ENCODE results near the gene SH3BP1.
"Not testable (repeated sequence)": the region's sequence is repeated elsewhere in the genome, so short reads cannot be mapped to it uniquely, and the experiment has no call there.

Gene SH3BP1

DNA sequence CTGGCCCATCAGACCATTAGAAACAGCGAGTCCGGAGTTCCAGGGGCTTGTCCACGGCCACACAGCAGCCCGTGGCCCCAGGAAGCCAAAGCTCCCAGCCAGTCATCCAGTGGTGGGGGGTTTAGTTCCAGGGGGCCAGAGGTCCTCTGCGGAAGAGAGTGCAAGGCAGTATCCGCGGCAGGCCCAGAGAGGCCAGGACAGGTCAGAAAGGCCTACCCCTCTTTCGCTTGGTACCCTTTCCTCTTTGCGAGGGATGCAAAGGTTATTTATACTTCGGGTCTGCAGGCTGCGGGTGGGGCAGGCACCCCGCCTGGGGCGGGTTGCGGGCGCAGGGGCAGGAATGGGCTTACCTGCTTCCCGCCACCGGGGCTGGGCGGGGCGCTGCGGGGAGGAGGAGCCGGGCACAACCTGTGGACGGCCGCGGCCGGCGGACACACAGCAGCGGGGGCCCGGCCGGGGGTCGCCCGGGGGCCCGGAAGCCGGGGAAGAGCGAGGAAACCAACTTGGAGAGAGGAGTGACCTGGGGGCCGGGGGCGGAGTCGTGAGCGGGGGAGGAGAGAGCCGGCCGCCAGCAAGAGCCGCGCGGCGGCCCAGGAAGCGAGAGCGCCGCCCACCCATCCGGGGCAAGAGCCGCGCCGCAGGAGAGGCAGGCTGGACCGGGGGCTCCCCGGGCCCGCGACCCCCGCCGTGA is at the start of gene SH3BP1:
SH3BP1 (plus strand) TSS at position 600 of the 691 bp plus-strand sequence. CDS start 119 bp downstream, outside the sequence.
- no peak for DNase-seq (ENCODE audit: low read depth, low spot score)

- not testable (repeated sequence) for DNase-seq (ENCODE audit: low read depth, low spot score)
Observed at GRCh38 chr22:37591081-37591480, 48.4 kb upstream of the SH3BP1 start.

- no peak for DNase-seq (ENCODE audit: low read depth, low spot score)
Observed at GRCh38 chr22:37591823-37592404, 47.6 kb upstream of the SH3BP1 start.

- no peak for DNase-seq (ENCODE audit: low read depth, low spot score)
Observed at GRCh38 chr22:37594237-37594636, 45.2 kb upstream of the SH3BP1 start.

- no peak for DNase-seq (ENCODE audit: low read depth, low spot score)
Observed at GRCh38 chr22:37599153-37599552, 40.3 kb upstream of the SH3BP1 start.

DNA sequence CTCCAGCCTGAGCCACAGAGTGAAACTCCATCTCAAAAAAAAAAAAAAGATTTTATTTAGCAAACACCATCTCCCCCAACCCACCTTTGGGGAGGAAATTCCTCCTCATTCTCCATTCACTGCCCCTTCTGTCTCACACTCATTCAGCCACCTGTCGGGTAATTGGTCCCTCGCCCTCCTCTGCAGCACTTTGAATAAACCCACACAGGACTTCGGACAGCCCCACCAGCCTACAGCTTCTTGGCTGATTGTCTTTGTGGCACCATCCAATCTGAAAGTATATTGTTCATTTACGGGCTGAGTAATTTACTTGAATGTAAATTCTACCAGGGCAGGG is 38.3 kb upstream of the SH3BP1 start:
- DNase-seq (ENCODE audit: low read depth, low spot score): no peak

- no peak for DNase-seq (ENCODE audit: low read depth, low spot score)
Observed at GRCh38 chr22:37601540-37602442, 37.7 kb upstream of the SH3BP1 start.

DNA sequence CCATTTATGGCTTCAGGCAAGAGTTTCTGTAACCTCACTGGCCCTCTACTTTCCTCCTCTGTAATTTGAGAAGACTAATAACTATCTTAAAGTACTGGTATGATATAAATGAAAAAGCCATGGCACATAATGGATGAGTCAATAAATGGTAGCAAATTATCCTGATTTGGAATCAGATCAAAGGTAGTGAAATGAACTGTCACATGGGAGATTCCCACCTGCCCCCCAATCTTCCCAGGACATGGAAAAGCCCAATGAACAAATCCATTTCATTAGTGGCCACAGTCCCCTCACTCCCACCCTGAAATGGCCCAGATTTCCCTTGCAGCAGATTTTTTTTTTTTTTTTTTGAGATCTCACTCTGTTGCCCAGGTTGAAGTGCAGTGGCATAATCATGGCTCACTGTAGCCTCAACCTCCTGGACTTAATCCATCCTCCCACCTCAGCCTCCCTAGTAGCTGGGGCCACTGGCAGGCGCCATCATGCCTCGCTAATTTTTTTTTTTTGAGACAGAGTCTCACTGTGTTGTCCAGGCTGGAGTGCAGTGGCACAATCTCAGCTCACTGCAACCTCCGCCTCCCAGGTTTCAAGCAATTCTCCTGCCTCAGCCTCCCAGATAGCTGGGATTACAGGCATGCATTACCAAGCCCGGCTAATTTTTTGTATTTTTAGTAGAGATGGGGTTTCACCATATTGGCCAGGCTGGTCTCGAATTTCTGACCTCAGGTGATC is 36.8 kb upstream of the SH3BP1 start:
- DNase-seq (ENCODE audit: low read depth, low spot score): not testable (repeated sequence)

DNA sequence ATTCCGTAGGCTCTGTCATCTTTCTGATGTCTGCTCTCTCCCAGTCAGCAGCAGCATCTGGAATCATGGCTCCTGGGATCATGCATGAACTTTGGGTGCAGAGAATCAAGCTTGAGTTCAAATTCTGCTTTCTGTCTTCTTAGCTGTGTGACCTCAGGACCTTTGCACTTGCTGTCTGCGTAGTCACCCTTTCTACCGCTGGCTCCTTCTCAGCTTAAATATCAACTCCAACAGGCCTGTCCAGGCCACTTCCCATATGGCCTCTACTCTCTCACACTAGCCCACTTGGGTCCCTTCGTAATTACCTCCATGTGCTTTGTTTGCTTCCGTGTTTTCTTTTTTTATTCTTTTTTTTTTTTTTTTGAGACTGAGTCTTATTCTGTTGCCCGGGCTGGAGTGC is 35.4 kb upstream of the SH3BP1 start:
- DNase-seq (ENCODE audit: low read depth, low spot score): no peak

DNA sequence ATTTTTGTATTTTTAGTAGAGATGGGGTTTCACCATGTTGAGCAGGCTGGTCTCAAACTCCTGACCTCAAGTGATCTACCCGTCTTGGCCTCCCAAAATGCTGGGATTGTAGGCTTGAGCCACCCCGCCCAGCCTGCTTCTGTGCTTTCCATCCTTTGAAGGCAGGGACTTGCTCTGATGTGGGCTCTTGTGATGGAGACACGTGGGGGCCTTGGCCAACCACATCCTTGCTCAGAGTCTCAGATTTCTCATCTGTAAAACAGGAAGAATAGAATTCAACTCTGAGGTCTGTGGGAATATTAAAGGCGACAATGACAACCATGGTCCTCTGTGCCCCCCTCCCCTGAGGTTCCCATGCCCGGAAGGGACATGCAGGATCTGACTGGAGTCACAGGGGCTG is 34.6 kb upstream of the SH3BP1 start:
- no peak for DNase-seq (ENCODE audit: low read depth, low spot score)

- DNase-seq (ENCODE audit: low read depth, low spot score): peak; percentile 86
Observed at GRCh38 chr22:37607010-37607934, 32.2 kb upstream of the SH3BP1 start.

GRCh38 chr22:37607935-37608476 is 31.5 kb upstream of the SH3BP1 start:
- DNase-seq (ENCODE audit: low read depth, low spot score): no peak

GRCh38 chr22:37608477-37609239 is 30.8 kb upstream of the SH3BP1 start, which contains the start of gene GGA1:
Gene GGA1, plus strand, starts transcription at chr22:37608834. Its CDS starts 27 bp downstream, at chr22:37608861.
- peak; percentile 86 for DNase-seq (ENCODE audit: low read depth, low spot score)

GRCh38 chr22:37609240-37610152 is 30.0 kb upstream of the SH3BP1 start:
- DNase-seq (ENCODE audit: low read depth, low spot score): no peak

- DNase-seq (ENCODE audit: low read depth, low spot score): not testable (repeated sequence)
Observed at GRCh38 chr22:37610153-37610475, 29.4 kb upstream of the SH3BP1 start.

DNA sequence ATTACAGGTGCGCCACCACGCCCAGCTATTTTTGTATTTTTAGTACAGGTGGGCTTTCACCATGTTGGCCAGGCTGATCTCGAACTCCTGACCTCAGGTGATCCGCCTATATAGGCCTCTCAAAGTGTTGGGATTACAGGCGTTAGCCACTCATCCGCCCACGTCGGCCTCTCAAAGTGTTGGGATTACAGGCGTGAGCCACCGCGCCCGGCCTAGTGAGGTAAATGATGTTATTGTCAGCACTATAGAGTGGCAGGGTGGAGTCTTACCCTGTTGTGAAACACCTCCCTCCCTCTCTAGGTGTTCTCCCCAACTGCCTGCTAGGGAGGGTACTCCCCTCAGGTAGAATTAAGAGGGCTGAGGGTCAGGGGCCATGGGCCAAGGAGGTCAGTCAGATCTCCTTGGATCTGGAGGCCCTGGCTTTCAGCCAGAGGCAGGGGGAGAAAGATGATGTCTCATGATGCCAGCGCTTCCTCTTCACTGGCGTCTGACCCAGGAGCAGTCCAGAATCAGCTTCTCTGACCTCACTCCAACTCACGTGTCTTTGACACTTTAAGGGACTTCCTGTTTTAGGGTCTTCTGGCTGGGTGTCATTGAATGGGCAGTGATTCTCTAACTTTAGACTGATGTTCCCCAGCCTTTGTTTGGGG is 28.9 kb upstream of the SH3BP1 start:
- DNase-seq (ENCODE audit: low read depth, low spot score): no peak

GRCh38 chr22:37611207-37611606 is 28.3 kb upstream of the SH3BP1 start:
- DNase-seq (ENCODE audit: low read depth, low spot score): no peak
